Measurements from ENCODE around the gene PSMA2.

DNA sequence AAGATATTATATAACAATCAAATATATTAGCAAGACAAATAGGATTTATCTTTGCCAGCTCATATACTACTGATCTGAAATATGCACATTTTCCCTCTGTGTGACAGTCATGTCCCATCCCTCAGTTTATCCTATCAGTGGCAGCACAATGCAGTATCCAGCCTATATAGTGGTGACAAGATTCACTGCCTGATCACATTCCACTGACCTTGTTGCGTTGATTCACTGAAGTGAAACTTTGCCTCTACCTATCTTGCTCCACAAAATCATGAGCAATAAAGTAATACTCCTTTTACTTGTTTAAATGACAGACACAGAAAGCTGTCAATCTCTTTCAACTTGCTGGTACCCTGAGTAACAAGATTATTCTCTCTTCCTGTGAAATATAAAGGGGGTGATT, 6.3 kb downstream of the PSMA2 start:
- TF ChIP-seq, protein P1, sequence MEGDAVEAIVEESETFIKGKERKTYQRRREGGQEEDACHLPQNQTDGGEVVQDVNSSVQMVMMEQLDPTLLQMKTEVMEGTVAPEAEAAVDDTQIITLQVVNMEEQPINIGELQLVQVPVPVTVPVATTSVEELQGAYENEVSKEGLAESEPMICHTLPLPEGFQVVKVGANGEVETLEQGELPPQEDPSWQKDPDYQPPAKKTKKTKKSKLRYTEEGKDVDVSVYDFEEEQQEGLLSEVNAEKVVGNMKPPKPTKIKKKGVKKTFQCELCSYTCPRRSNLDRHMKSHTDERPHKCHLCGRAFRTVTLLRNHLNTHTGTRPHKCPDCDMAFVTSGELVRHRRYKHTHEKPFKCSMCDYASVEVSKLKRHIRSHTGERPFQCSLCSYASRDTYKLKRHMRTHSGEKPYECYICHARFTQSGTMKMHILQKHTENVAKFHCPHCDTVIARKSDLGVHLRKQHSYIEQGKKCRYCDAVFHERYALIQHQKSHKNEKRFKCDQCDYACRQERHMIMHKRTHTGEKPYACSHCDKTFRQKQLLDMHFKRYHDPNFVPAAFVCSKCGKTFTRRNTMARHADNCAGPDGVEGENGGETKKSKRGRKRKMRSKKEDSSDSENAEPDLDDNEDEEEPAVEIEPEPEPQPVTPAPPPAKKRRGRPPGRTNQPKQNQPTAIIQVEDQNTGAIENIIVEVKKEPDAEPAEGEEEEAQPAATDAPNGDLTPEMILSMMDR (IDR thresholded peaks at IDR 0.05): no peak
- TF ChIP-seq EP300 (IDR thresholded peaks at IDR 0.05) (no peak), POLR2A (IDR thresholded peaks at IDR 0.05) (no peak)
